ENCODE measurements around the gene NEGR1.

Gene NEGR1

GRCh38 chr1:71526824-71527223 is 755.5 kb downstream of the NEGR1 start:
- no peak for DNase-seq

- DNase-seq: no peak
Observed at GRCh38 chr1:71522721-71523120, 759.6 kb downstream of the NEGR1 start.

- DNase-seq: peak; percentile 61
Observed at GRCh38 chr1:71521655-71522264, 760.6 kb downstream of the NEGR1 start.

- DNase-seq: no peak
Observed at GRCh38 chr1:71511505-71511904, 770.8 kb downstream of the NEGR1 start.

- DNase-seq: no peak
Observed at GRCh38 chr1:71510725-71511124, 771.6 kb downstream of the NEGR1 start.

GRCh38 chr1:71509051-71509595 is 773.2 kb downstream of the NEGR1 start:
- no peak for DNase-seq

GRCh38 chr1:71502006-71502405 is 780.3 kb downstream of the NEGR1 start:
- no peak for DNase-seq

GRCh38 chr1:71498542-71498941 is 783.8 kb downstream of the NEGR1 start:
- DNase-seq: no peak

- DNase-seq: no peak
Observed at GRCh38 chr1:71494163-71494562, 788.2 kb downstream of the NEGR1 start.

- no peak for DNase-seq
Observed at GRCh38 chr1:71492298-71493041, 789.9 kb downstream of the NEGR1 start.

GRCh38 chr1:71490432-71490831 is 791.9 kb downstream of the NEGR1 start:
- no peak for DNase-seq

GRCh38 chr1:71488555-71489252 is 793.6 kb downstream of the NEGR1 start:
- no peak for DNase-seq

- no peak for DNase-seq
Observed at GRCh38 chr1:71473331-71473730, 809.0 kb downstream of the NEGR1 start.

GRCh38 chr1:71465093-71465492 is 817.2 kb downstream of the NEGR1 start:
- no peak for DNase-seq

GRCh38 chr1:71464016-71464415 is 818.3 kb downstream of the NEGR1 start:
- no peak for DNase-seq

- DNase-seq: no peak
Observed at GRCh38 chr1:71463144-71463543, 819.2 kb downstream of the NEGR1 start.

- no peak for DNase-seq
Observed at GRCh38 chr1:71462247-71462646, 820.1 kb downstream of the NEGR1 start.

GRCh38 chr1:71461416-71461815 is 820.9 kb downstream of the NEGR1 start:
- DNase-seq: no peak

- no peak for DNase-seq
Observed at GRCh38 chr1:71448444-71448843, 833.9 kb downstream of the NEGR1 start.

GRCh38 chr1:71438626-71439025 is 843.7 kb downstream of the NEGR1 start:
- DNase-seq: no peak

- no peak for DNase-seq
Observed at GRCh38 chr1:71435951-71436350, 846.4 kb downstream of the NEGR1 start.

- no peak for DNase-seq
Observed at GRCh38 chr1:71434240-71434639, 848.1 kb downstream of the NEGR1 start.

GRCh38 chr1:71428029-71428428 is 854.3 kb downstream of the NEGR1 start:
- no peak for DNase-seq

- DNase-seq: no peak
Observed at GRCh38 chr1:71427066-71427465, 855.3 kb downstream of the NEGR1 start.

All from eye (tissue), 1 donor.